GM19463 (cell line): ENCODE data around the gene ZFYVE1.
"Not testable (repeated sequence)": the region's sequence is repeated elsewhere in the genome, so short reads cannot be mapped to it uniquely, and the experiment has no call there.

Source experiments
- ATAC-seq: cut with Tn5 transposase; IDR thresholded peaks from one replicate; pipeline ENCODE4 v1.9.1; 2021; ENCODE audit warnings: mild to moderate bottlenecking, moderate library complexity; ENCODE audit not compliant: unreplicated experiment

The ZFYVE1 gene

GRCh38 chr14:73026845-73027542, at the start of gene ZFYVE1:
Gene ZFYVE1, minus strand, starts transcription at chr14:73027106. Its CDS starts 2,598 bp downstream, at chr14:73024508.
- ATAC-seq: peak; percentile 98

GRCh38 chr14:73069585-73069984, 42.7 kb upstream of the ZFYVE1 start:
- ATAC-seq: no peak

GRCh38 chr14:73058922-73059673, 32.2 kb upstream of the ZFYVE1 start:
- ATAC-seq: peak; percentile 6

DNA sequence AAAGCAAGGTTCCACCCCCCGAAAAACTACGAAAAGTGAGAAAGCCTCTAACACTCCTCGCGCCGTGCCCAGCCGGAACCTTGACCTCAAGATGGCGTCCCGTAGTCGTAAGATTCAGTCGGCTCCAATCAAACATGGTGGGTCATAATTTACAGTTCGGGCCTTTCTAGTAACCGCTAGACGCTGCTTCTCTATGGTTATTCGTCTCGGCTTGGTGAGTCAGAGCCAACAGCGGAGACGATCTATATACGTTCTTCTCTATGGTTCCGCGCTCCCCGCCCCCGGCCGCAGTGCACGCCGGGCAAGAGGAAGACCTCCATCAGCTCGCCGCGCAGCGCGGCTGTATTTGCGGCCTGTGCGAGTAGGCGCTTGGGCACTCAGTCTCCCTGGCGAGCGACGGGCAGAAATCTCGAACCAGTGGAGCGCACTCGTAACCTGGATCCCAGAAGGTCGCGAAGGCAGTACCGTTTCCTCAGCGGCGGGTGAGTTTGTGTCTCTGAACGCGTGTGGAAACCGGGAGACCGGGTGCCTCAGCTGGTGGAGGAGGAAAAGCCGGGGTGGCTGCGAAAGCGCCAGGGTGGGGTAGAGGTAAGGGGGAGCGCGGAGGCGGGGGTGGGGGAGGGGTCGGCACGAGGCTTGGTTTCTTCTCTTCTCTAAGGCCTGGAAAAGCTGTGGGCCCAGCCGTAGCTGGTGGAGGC, 31.5 kb upstream of the ZFYVE1 start, which contains the start of gene RBM25:
Gene RBM25 (plus strand): TSS at position 311 of the 698 bp plus-strand sequence. CDS start 13,108 bp downstream, outside the sequence.
- peak; percentile 95 for ATAC-seq

DNA sequence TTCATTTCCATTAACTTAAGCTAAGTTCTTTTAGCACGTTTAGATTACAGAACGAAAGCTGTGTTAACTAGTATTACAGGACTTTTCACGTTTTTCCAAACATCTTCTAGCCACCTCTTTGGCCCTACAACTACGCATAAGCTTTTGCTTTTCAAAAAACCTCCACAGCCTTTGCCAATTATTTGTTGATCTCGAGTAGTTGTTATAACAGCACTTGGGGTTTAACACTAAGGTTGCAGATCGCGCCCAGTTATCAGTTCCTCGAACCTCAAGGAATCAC, 31.0 kb upstream of the ZFYVE1 start:
- ATAC-seq: no peak

DNA sequence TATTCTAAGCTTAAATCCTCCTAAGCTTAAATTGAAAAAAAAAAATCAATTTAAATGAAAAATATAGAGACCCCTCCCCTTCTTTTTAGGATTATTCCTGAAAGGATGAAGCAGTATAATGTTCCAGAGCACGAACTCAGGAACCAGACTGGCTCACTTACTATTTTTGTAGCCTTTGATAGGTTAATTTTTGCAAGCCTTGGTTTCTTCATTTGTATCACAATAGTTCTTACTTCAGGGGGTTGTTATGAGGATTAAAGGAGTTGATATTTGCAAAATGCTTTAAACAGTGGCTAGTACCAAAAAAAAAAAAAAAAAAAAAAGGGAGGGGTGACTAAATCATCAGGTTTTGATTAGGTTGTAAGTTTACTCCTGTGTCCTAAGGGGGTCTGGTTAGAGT, 28.3 kb upstream of the ZFYVE1 start:
- ATAC-seq: no peak

DNA sequence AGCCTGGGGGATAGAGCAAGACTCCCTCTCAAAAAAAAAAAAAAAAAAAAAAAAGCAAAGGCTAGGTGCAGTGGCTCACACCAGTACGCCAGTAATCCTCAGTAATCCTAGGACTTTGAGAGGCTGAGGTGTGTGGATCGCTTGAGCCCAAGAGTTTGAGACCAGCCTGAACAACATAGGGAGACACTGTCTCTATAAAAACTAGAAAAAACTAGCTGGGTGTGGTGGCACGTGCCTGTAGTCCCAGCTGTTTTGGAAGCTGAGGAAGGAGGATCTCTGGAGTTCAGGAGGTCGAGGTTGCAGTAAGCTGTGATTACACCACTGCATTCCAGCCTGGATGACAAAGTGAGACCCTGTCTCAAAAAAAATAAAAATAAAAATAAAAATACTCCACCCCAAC, 22.5 kb upstream of the ZFYVE1 start:
- ATAC-seq: no peak

GRCh38 chr14:73047808-73048207, 20.9 kb upstream of the ZFYVE1 start:
- no peak for ATAC-seq

- ATAC-seq: not testable (repeated sequence)
Observed at GRCh38 chr14:73036706-73037450, 10.0 kb upstream of the ZFYVE1 start.

GRCh38 chr14:73027984-73028383, 1.1 kb upstream of the ZFYVE1 start:
- no peak for ATAC-seq

- no peak for ATAC-seq
Observed at GRCh38 chr14:73027546-73027945, 640 bp upstream of the ZFYVE1 start.

DNA sequence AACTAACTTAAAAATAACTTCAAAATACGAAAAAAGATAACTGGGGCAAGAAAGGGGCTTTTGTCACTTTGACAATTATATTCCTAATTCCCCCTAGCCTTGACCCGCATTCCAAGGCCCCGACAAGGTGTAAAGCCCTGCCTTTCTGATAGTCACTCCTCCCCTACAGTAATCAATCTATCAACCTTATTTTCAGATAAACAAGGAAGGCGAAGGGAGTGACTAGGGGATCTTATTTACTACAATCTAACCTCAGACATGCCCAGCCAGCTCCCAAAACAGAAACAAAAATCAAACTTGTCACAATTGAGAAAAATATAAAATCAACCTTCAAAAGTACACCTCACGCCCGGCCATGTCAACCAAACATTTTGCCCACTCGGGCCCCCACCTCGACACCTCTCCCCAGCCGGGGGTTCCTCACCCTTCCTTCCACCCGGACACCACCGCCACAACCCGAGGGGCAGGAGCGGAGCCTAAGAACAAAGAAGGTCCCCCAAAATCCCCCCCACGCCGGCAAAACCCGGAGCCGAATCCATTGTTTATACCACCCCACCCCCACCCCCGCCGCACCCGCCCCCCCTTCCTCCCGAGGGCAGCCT, 562 bp downstream of the ZFYVE1 start:
- no peak for ATAC-seq

DNA sequence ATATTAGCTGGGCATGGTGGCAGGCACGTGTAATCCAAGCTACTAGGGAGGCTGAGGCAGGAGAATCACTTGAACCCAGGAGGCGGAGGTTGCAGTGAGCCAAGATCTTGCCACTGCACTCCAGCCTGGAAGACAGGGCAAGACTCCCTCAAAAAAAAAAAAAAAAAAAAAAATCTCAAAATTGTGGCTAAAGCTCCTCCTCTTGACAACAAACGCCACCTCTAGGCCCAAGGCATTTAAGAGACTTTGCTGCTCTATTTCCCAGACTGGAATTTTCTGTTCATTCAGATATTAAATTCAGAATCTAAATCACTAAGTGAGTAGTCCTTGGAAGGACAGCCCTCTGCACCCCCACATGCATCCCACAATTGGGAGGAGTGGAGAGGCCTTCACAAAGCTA, 1.4 kb downstream of the ZFYVE1 start:
- ATAC-seq: no peak

DNA sequence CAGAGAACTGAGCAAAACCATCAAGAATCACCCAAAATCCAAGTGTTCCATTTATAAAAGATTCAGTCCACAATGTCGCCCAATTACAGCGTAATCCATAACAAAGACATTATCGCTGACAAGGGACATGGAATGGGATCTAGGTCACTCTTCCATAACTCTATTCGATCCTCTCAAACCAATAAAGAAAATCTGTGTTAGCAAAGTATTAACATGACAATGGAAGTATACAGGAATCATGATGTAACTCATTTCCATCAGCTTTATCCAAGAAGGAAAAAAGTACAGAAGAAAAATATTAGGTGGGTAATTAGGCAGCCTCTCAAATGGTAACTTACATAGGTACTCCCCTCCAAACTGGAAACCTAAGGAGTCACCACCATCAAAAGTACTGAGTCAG, 4.9 kb downstream of the ZFYVE1 start:
- no peak for ATAC-seq

DNA sequence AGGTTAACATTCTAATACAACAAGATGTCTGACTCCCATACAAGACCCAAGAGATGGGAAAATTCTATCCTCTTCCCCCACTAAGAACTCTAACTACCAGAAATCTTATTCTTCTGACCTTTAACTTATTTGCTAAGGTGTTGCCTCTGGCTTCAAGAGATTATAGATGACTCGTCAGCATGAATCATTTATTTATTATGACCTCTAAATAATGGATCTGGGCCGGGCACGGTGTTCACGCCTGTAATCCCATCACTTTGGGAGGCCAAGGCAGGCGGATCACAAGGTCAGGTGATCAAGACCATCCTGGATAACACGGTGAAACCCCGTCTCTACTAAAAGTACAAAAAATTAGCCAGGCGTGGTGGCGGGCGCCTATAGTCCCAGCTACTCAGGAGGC, 10.9 kb downstream of the ZFYVE1 start:
- ATAC-seq: not testable (repeated sequence)

GRCh38 chr14:73015552-73015951, 11.4 kb downstream of the ZFYVE1 start:
- ATAC-seq: not testable (repeated sequence)

DNA sequence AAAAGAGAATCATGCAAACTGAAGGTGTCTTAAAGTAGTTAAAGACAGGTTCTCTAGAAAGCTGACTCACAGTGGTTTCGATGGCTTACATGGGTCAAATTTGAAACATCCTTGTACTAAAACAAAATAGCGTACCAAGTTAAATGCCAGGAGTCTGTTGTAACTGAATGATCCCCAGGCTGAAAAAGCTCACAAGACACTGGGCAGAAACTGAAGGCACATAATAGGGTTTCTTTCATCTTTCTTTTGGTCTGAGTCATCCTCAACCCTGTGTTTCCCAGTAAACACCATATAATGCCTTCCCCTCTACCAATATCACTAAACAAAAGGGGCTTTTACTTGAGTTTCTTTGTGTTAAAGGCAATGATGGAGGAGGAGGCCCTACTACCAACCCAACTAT, 12.8 kb downstream of the ZFYVE1 start:
- peak; percentile 97 for ATAC-seq

DNA sequence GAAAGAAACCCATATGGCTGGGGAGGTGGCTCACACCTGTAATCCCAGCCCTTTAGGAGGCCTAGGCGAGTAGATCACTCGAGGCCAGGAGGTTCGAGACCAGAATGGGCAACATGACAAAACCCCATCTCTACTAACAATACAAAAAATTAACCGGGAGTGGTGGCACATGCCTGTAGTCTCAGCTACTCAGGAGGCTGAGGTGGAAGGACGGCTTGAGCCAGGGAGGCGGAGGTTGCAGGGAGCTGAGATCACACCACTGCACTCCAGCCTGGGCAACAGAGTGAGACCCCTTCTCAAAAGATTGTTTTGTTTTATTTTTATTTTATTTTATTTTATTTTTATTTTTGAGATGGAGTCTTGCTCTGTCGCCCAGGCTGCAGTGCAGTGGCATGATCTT, 15.7 kb downstream of the ZFYVE1 start:
- ATAC-seq: not testable (repeated sequence)

- no peak for ATAC-seq
Observed at GRCh38 chr14:73008501-73008900, 18.4 kb downstream of the ZFYVE1 start.

GRCh38 chr14:73007835-73008234, 19.1 kb downstream of the ZFYVE1 start:
- ATAC-seq: no peak

GRCh38 chr14:73004641-73005040, 22.3 kb downstream of the ZFYVE1 start:
- ATAC-seq: not testable (repeated sequence)
